A673 (cell line): ENCODE results near the gene LRRC42. TPM values are rescaled to one million over a fixed set of nuclear protein-coding genes. Genes with fewer than 3 reads are reported as not detected.

Experiments
- BruUV-seq: library from RNA; stranded (reverse); fragments of 400-500 nt; replicated peaks from 2 replicates; lab custom pipeline; 2021; lab: Mats Ljungman, UMichigan
- CTCF ChIA-PET: fragments of 300-600 bp; sonication (Branson Sonifier 250); formaldehyde crosslinking; loops from one replicate; lab custom pipeline; 2022; ENCODE audit warnings: antibody characterized with exemption; lab: Charles Lee
- POLR2A ChIA-PET: fragments of 300-600 bp; sonication (Branson Sonifier 250); formaldehyde crosslinking; loops from one replicate; lab custom pipeline; 2022; ENCODE audit warnings: antibody characterized with exemption; ENCODE audit not compliant: low non-redundant PET; lab: Charles Lee
- DNase-seq: peaks from one replicate; pipeline ENCODE4 v3.0.0-alpha.2; 2015; ENCODE audit warnings: low spot score
- H3K27ac ChIP-seq: fragments of 200-600 bp; sonication (generic); 2 replicates; pipeline ENCODE4 v1.5.1; 2016; ENCODE audit warnings: mixed run types, low read depth, mild to moderate bottlenecking, mixed read lengths, antibody characterized with exemption, low read length; ENCODE audit not compliant: poor library complexity, severe bottlenecking
- H3K27me3 ChIP-seq: fragments of 200-600 bp; sonication (generic); replicated peaks from 2 replicates; pipeline ENCODE4 v1.6.1; 2017; ENCODE audit warnings: mixed run types, low read depth, mild to moderate bottlenecking, mixed read lengths, antibody characterized with exemption, low read length; ENCODE audit not compliant: insufficient read depth, poor library complexity
- H3K36me3 ChIP-seq: fragments of 200-600 bp; sonication (generic); 2 replicates; pipeline ENCODE4 v1.6.1; 2016; ENCODE audit warnings: mixed run types, mild to moderate bottlenecking, mixed read lengths, antibody characterized with exemption, low read length; ENCODE audit not compliant: insufficient read depth, poor library complexity, severe bottlenecking
- H3K4me1 ChIP-seq: fragments of 200-600 bp; sonication (generic); 2 replicates; pipeline ENCODE4 v1.6.1; 2017; ENCODE audit warnings: mixed run types, mild to moderate bottlenecking, mixed read lengths, antibody characterized with exemption, low read length; ENCODE audit not compliant: insufficient read depth, poor library complexity, severe bottlenecking
- H3K4me3 ChIP-seq: fragments of 200-600 bp; sonication (generic); 2 replicates; pipeline ENCODE4 v1.5.1; 2016; ENCODE audit warnings: low read depth, mixed run types, mild to moderate bottlenecking, mixed read lengths, low read length; ENCODE audit not compliant: poor library complexity, severe bottlenecking
- H3K9me3 ChIP-seq: fragments of 200-600 bp; sonication (generic); 2 replicates; pipeline ENCODE4 v1.6.1; 2016; ENCODE audit warnings: mixed run types, low read depth, mild to moderate bottlenecking, mixed read lengths, antibody characterized with exemption, low read length; ENCODE audit not compliant: poor library complexity, severe bottlenecking
- EZH2 ChIP-seq: fragments of 200-600 bp; sonication (generic); IDR thresholded peaks from 2 replicates; pipeline ENCODE4 v1.6.1; 2017; ENCODE audit warnings: borderline replicate concordance, low read depth, mild to moderate bottlenecking, mixed read lengths, antibody characterized with exemption, low read length; ENCODE audit not compliant: poor library complexity, severe bottlenecking
- intact Hi-C: fragments of 100-400 bp; cut with micrococcal nuclease; formaldehyde crosslinking; loops from one replicate; pipeline ENCODE4 v1.10.0; 2022; ENCODE audit not compliant: unreplicated experiment
- total RNA-seq: library from RNA; stranded (reverse); gene quantifications from 2 replicates; pipeline ENCODE4 v1.2.3, GENCODE V29; 2021
- TF ChIP-seq, protein P1 (sequence below): fragments of 300-800, 200-600 bp; sonication (generic); conservative IDR thresholded peaks from 2 replicates; pipeline ENCODE4 v1.5.1; 2017; ENCODE audit warnings: low read depth, mild to moderate bottlenecking, antibody characterized with exemption, low read length, moderate library complexity, mixed read lengths

LRRC42 gene
- total RNA-seq, 1 experiment from 2014 or later, result 25.8 TPM

DNA sequence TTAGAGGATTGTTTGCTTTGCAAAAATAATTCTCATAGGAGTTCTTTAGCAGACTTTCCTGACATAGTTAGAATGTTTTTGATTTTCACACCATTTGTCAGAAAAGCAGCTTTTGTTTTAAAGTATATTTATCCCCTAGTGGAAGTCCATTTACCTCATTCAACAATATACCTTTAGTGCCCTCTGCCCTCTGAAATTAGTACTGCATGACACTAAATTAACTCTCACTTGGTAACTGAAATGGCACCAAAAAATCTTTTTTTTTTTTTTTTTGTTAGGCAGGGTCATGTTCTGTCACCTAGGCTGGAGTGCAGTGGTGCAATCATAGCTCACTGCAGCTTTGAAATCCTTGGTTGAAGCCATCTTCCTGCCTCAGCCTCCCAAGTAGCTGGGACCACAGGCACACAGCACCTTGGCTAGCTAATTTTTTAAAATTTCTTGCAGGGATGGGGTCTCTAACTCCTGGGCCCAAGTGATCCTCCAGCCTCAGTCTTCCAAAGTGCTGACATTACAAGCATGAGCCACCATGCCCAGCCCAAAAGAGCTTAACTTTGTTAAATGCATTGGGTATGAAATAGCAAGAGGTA is 13.6 kb downstream of the LRRC42 start:
- H3K27ac ChIP-seq, result no peak overlapping the region
- no peaks in the 10 kb centered on the region for H3K27me3 ChIP-seq
- H3K4me1 ChIP-seq, result no peaks in the 10 kb centered on the region
- no peak for DNase-seq
- no TSS peak for BruUV-seq
- CTCF ChIA-PET, result interaction anchor here (0.7 to 0.9 kb wide), 2 partner anchors 14 to 81 kb away, joined by 4 to 5 read pairs; partner anchors contain the start of genes IFT25 and LRRC42
- POLR2A ChIA-PET, result no interaction called here
- no peaks in the 10 kb centered on the region for H3K9me3 ChIP-seq
- no peak overlapping the region for H3K4me3 ChIP-seq
- H3K36me3 ChIP-seq, result peaks cover 14% of the 10 kb centered on the region
- intact Hi-C loops, result no loop called here
- TF ChIP-seq, protein P1, sequence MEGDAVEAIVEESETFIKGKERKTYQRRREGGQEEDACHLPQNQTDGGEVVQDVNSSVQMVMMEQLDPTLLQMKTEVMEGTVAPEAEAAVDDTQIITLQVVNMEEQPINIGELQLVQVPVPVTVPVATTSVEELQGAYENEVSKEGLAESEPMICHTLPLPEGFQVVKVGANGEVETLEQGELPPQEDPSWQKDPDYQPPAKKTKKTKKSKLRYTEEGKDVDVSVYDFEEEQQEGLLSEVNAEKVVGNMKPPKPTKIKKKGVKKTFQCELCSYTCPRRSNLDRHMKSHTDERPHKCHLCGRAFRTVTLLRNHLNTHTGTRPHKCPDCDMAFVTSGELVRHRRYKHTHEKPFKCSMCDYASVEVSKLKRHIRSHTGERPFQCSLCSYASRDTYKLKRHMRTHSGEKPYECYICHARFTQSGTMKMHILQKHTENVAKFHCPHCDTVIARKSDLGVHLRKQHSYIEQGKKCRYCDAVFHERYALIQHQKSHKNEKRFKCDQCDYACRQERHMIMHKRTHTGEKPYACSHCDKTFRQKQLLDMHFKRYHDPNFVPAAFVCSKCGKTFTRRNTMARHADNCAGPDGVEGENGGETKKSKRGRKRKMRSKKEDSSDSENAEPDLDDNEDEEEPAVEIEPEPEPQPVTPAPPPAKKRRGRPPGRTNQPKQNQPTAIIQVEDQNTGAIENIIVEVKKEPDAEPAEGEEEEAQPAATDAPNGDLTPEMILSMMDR, result peak; percentile 33
- TF ChIP-seq EZH2, result no peak

DNA sequence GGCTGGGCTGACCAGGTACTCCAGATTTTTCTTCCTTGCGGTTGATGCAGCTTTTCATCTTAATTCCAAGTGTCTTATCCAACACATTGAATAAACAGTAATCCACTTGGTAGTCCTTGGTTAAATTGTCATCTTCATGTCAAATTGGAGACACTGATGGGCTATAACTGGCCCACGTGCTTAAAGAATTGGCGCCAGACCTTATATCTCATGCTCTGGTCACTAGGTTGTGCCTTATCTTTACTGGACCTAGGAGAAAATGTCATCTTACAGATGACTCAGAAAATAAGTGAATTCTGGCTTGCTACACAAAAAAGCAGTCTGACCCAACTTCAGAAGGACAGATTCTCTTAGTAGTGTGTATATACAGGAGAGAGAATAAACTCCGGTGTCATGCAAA is 16.2 kb downstream of the LRRC42 start:
- CTCF ChIA-PET, result no interaction called here
- no peak overlapping the region for H3K27ac ChIP-seq
- no peak for DNase-seq
- H3K27me3 ChIP-seq, result no peaks in the 10 kb centered on the region
- H3K4me3 ChIP-seq, result no peak overlapping the region
- intact Hi-C loops, result no loop called here
- H3K36me3 ChIP-seq, result peaks cover 19% of the 10 kb centered on the region
- no peaks in the 10 kb centered on the region for H3K4me1 ChIP-seq
- BruUV-seq, result no TSS peak
- POLR2A ChIA-PET, result no interaction called here
- TF ChIP-seq EZH2, result no peak
- TF ChIP-seq, protein P1, result no peak
- H3K9me3 ChIP-seq, result no peaks in the 10 kb centered on the region

DNA sequence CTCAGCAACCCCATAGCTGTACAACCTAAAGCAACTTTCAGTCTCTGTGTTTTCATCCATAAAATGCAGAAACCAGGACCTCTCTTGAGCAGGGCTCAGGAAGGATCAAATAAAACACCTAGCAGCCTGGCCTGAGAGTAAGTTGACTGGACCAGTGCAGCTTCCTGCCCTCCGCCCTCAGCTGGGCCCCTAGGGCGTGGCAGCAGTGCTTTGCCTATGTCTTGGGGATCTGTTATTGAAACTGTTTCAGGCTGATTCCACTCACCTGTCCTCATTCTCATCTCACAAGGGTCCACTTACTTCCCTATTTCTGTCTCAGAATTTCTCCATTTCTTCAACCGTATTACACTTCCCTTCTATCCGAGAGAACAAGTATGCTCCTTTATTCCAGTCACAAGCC is 17.3 kb downstream of the LRRC42 start:
- CTCF ChIA-PET, result no interaction called here
- no peaks in the 10 kb centered on the region for H3K9me3 ChIP-seq
- H3K36me3 ChIP-seq, result peaks cover 26% of the 10 kb centered on the region
- BruUV-seq, result no TSS peak
- TF ChIP-seq, protein P1, result no peak
- no peak for TF ChIP-seq EZH2
- H3K4me3 ChIP-seq, result no peak overlapping the region
- no peak overlapping the region for H3K27ac ChIP-seq
- DNase-seq, result no peak
- H3K4me1 ChIP-seq, result no peaks in the 10 kb centered on the region
- no peaks in the 10 kb centered on the region for H3K27me3 ChIP-seq
- intact Hi-C loops, result no loop called here
- POLR2A ChIA-PET, result no interaction called here
